Body of pancreas (tissue), 4 donors: Measurements from ENCODE around the gene SMIM43.

Source experiments
- CTCF ChIP-seq, 7 experiments: fragments of 450-650 bp in 4 of 7; fragments of 200-600 bp in 3 of 7; sonication (generic) in 3 of 7; IDR thresholded peaks; one replicate each; pipeline ENCODE4 v1.5.1; 2016 to 2019; ENCODE audit warnings: antibody characterized with exemption in 7 of 7
- POLR2A ChIP-seq, 3 donors: fragments of 450-650 bp; IDR thresholded peaks; one replicate each; pipeline ENCODE4 v1.6.1; 2016; ENCODE audit warnings: antibody characterized with exemption in 3 of 3, mild to moderate bottlenecking in 2 of 3

- TF ChIP-seq CTCF (IDR thresholded peaks at IDR 0.05), result no peak
- TF ChIP-seq POLR2A (IDR thresholded peaks at IDR 0.05), result no peak
Observed at GRCh38 chr4:121741751-121742150, 23.2 kb downstream of the SMIM43 start.
